ENCODE data around the gene AQP1. TPM values are rescaled to one million over a fixed set of nuclear protein-coding genes. Genes with fewer than 3 reads are reported as not detected.

AQP1 gene
- 100 to 1,000 TPM; 291 to 685 (median 428) TPM for total RNA-seq

- TF ChIP-seq, protein P1, sequence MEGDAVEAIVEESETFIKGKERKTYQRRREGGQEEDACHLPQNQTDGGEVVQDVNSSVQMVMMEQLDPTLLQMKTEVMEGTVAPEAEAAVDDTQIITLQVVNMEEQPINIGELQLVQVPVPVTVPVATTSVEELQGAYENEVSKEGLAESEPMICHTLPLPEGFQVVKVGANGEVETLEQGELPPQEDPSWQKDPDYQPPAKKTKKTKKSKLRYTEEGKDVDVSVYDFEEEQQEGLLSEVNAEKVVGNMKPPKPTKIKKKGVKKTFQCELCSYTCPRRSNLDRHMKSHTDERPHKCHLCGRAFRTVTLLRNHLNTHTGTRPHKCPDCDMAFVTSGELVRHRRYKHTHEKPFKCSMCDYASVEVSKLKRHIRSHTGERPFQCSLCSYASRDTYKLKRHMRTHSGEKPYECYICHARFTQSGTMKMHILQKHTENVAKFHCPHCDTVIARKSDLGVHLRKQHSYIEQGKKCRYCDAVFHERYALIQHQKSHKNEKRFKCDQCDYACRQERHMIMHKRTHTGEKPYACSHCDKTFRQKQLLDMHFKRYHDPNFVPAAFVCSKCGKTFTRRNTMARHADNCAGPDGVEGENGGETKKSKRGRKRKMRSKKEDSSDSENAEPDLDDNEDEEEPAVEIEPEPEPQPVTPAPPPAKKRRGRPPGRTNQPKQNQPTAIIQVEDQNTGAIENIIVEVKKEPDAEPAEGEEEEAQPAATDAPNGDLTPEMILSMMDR (IDR thresholded peaks at IDR 0.05): no peak
- DNase-seq (ENCODE audit: low spot score) (no peak), ATAC-seq (ENCODE audit: low FRiP score) (peak; percentile 67)
Measured at GRCh38 chr7:30911561-30911969, at the start of gene AQP1. Gene AQP1 (plus strand): TSS chr7:30911853. CDS start chr7:30911910, 57 bp downstream.

DNA sequence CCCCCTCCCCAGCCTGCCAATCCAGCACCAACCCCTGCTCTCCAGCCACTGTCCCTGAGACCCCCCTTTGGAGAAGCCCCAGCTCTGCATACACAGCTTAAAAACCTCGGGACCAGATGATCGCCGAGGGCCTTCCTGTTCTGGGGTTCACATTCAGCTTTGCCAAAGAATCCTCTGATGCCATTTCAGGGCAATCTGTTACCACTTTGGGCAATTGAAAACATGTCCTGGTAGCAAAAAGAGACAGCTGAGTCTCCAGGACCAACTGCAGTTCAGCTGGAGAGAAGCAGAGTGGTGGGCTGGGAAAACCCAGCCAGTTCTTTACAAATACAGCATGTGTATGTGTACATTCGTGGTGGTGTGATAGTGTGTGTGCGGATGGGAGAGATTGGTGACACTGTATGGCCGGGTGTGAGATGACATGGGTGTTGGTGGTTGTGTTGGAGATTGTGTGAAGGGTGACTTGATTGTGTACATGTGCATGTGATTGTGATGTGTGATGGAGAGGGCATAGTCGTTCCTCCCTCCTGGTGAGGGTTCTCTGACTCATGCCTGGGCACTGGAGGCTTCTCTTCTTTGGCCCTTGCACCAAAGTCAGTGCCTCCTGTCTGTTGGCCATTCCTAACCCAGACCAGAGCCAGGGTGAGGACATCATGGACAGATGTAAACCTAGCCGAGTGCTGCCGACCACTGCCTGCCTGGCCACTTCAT, 48.5 kb upstream of the AQP1 start:
- ATAC-seq (ENCODE audit: low FRiP score) (no peak), DNase-seq (ENCODE audit: low spot score) (no peak)
- TF ChIP-seq, protein P1 (IDR thresholded peaks at IDR 0.05): no peak

GRCh38 chr7:30863706-30864035, 48.0 kb upstream of the AQP1 start:
- ATAC-seq (ENCODE audit: low FRiP score): no peak
- no peak for DNase-seq (ENCODE audit: low spot score)
- TF ChIP-seq, protein P1 (IDR thresholded peaks at IDR 0.05): no peak

DNA sequence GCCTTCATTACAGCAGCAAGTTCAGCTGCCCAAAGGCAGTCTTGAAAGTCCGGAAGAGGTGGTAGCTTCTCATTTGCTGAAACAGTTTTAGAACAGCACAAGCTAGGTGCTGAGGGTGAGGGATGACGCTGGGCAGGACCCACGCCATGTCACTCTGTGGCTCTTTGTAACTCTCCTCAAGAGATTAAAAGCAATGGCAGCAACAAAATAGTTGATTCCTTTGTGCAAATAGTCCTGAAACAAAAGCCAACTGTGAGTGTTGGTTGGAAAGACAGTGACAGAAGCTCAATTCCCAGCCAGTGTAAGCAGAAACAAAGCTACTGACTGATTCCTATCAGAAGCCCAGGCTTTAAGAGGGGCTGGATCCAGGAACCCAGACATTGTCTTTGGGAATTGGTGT, 47.6 kb upstream of the AQP1 start:
- DNase-seq (ENCODE audit: low spot score) (no peak), ATAC-seq (ENCODE audit: low FRiP score) (no peak)
- TF ChIP-seq, protein P1 (IDR thresholded peaks at IDR 0.05): no peak

- ATAC-seq (ENCODE audit: low FRiP score) (no peak), DNase-seq (ENCODE audit: low spot score) (no peak)
- TF ChIP-seq, protein P1 (IDR thresholded peaks at IDR 0.05): no peak
Measured at GRCh38 chr7:30865076-30865475, 46.6 kb upstream of the AQP1 start.

- DNase-seq (ENCODE audit: low spot score): no peak
- TF ChIP-seq, protein P1 (IDR thresholded peaks at IDR 0.05): no peak
- ATAC-seq (ENCODE audit: low FRiP score): no peak
Measured at GRCh38 chr7:30865821-30866220, 45.8 kb upstream of the AQP1 start.

- TF ChIP-seq, protein P1 (IDR thresholded peaks at IDR 0.05): no peak
- ATAC-seq (ENCODE audit: low FRiP score) (no peak), DNase-seq (ENCODE audit: low spot score) (no peak)
Measured at GRCh38 chr7:30866939-30867338, 44.7 kb upstream of the AQP1 start.

Measured in omental fat pad (tissue), 4 donors.